HepG2 (cell line): ENCODE measurements around the gene RPTOR. TPM values are rescaled to one million over a fixed set of nuclear protein-coding genes. Genes with fewer than 3 reads are reported as not detected.

Experiments
- ATAC-seq: fragments of 200-7000 bp; cut with Tn5 transposase; 3 replicates; pipeline ENCODE4 v1.9.1; 2020; ENCODE audit warnings: mild to moderate bottlenecking, moderate library complexity
- BruUV-seq: library from RNA; stranded (reverse); fragments of 400-500 nt; replicated peaks from 2 replicates; lab custom pipeline; 2021; lab: Mats Ljungman, UMichigan
- CTCF ChIA-PET: fragments of 300-600 bp; formaldehyde crosslinking; extraction: SDS; loops from one replicate; lab custom pipeline; 2021; ENCODE audit warnings: low total read pairs, inconsistent platforms, low intra/inter-chr PET ratio; lab: Yijun Ruan, JAX
- POLR2A ChIA-PET: fragments of 350-600 bp; sonication (Branson Sonifier 250); formaldehyde crosslinking; loops from one replicate; lab custom pipeline; 2020; ENCODE audit warnings: antibody characterized with exemption, inconsistent platforms; lab: Yijun Ruan, JAX
- DNase-seq: peaks from one replicate; pipeline ENCODE4 v3.0.0-alpha.2; 2015; ENCODE audit warnings: low spot score
- FAIRE-seq: peaks from 3 replicates; lab custom pipeline; 2011; peaks lifted over from hg19 to GRCh38; lab: Jason Lieb, UNC
- H2AFZ ChIP-seq: one replicate; pipeline ENCODE4 v1.6.1; 2011; ENCODE audit warnings: low read length, inconsistent platforms
- H3K27ac ChIP-seq: fragments of 300-600 bp; 3 replicates; pipeline ENCODE4 v1.8.0; 2011; ENCODE audit warnings: mixed run types, mild to moderate bottlenecking, mixed read lengths, low read length, inconsistent platforms; ENCODE audit not compliant: insufficient read depth; ENCODE audit errors: extremely low read length
- H3K27me3 ChIP-seq, 2 experiments: fragments of 200-600 bp in 1 of 2; 2 replicates in 1 of 2; 3 replicates in 1 of 2; pipeline versions ENCODE4 v1.6.0 to v1.8.0; 2011; ENCODE audit warnings: low read length in 2 of 2, mild to moderate bottlenecking in 2 of 2, moderate library complexity in 2 of 2, inconsistent platforms in 1 of 2; ENCODE audit not compliant: insufficient read depth in 2 of 2, control insufficient read depth in 1 of 2
- H3K36me3 ChIP-seq, 2 experiments: fragments of 200-600 bp in 1 of 2; replicated peaks in 1 of 2; 2 replicates in 1 of 2; 3 replicates in 1 of 2; pipeline versions ENCODE4 v1.5.1 to v1.8.0; 2011; ENCODE audit warnings: low read length in 2 of 2, inconsistent platforms in 1 of 2; ENCODE audit not compliant: insufficient read depth in 2 of 2, control insufficient read depth in 1 of 2
- H3K4me1 ChIP-seq: 2 replicates; pipeline ENCODE4 v1.5.1; 2012; ENCODE audit warnings: low read length, inconsistent platforms; ENCODE audit not compliant: insufficient read depth
- H3K4me2 ChIP-seq: 2 replicates; pipeline ENCODE4 v1.6.0; 2011; ENCODE audit warnings: low read depth, low read length, inconsistent platforms
- H3K4me3 ChIP-seq, 3 experiments: fragments of 200-600 bp in 1 of 3; sonication (generic), shearing (Covaris generic) in 1 of 3; replicated peaks in 1 of 3; 2 replicates each; pipeline ENCODE4 v1.5.1; 2011 to 2016; ENCODE audit warnings: low read length in 3 of 3, inconsistent platforms in 2 of 3, low read depth in 2 of 3, mild to moderate bottlenecking in 2 of 3, control low read depth in 1 of 3, mixed read lengths in 1 of 3; ENCODE audit not compliant: insufficient read depth in 1 of 3
- H3K79me2 ChIP-seq: one replicate; pipeline ENCODE4 v1.6.1; 2011; ENCODE audit warnings: low read length, inconsistent platforms; ENCODE audit not compliant: insufficient read depth
- H3K9ac ChIP-seq: 2 replicates; pipeline ENCODE4 v1.6.0; 2011; ENCODE audit warnings: mild to moderate bottlenecking, low read depth, low read length, inconsistent platforms; ENCODE audit not compliant: insufficient read depth
- H3K9me3 ChIP-seq: 2 replicates; pipeline ENCODE4 v1.5.1; 2012; ENCODE audit warnings: mild to moderate bottlenecking, low read length
- H4K20me1 ChIP-seq: 2 replicates; pipeline ENCODE4 v1.6.0; 2011; ENCODE audit warnings: inconsistent platforms, mild to moderate bottlenecking, low read length, moderate library complexity; ENCODE audit not compliant: insufficient read depth
- AKNA ChIP-seq: sonication (generic); formaldehyde crosslinking; IDR thresholded peaks from 2 replicates; pipeline ENCODE4 v1.4.0; 2020; ENCODE audit warnings: missing genetic modification reagents, borderline replicate concordance
- GLI4 ChIP-seq: sonication (generic); formaldehyde crosslinking; IDR thresholded peaks from 2 replicates; pipeline ENCODE4 v1.5.1; 2020; ENCODE audit warnings: missing genetic modification reagents, mild to moderate bottlenecking, moderate library complexity, borderline replicate concordance
- SAP130 ChIP-seq: IDR thresholded peaks from 2 replicates; pipeline ENCODE4 v1.6.1; 2016; ENCODE audit warnings: low read depth
- TRIM24 ChIP-seq: sonication (generic); formaldehyde crosslinking; IDR thresholded peaks from 2 replicates; pipeline ENCODE4 v1.8.0; 2022; ENCODE audit warnings: mild to moderate bottlenecking, missing genetic modification reagents
- ZBTB7A ChIP-seq: sonication (generic); formaldehyde crosslinking; IDR thresholded peaks from 2 replicates; pipeline ENCODE4 v1.8.0; 2022; ENCODE audit warnings: mild to moderate bottlenecking, missing genetic modification reagents
- ZGPAT ChIP-seq: IDR thresholded peaks from 2 replicates; pipeline ENCODE4 v1.6.1; 2016; ENCODE audit warnings: mild to moderate bottlenecking
- ZNF609 ChIP-seq: sonication (generic); formaldehyde crosslinking; IDR thresholded peaks from 2 replicates; pipeline ENCODE4 v1.4.0; 2020; ENCODE audit warnings: mild to moderate bottlenecking, missing genetic modification reagents, borderline replicate concordance
- WGBS: methylation state at CpG from one replicate; pipeline ENCODE4 v1.1.6; 2017; ENCODE audit warnings: low lambda C conversion rate; 5-methylcytosine and 5-hydroxymethylcytosine counted together
- in situ Hi-C: cut with HindIII; loops from 2 replicates; pipeline ENCODE4 v1.10.0; 2017; ENCODE audit warnings: low pct_unique_long_range_greater_than_20kb; ENCODE audit not compliant: extremely low pct_ligation_motif_present
- intact Hi-C: fragments of 100-400 bp; cut with micrococcal nuclease; formaldehyde crosslinking; loops from one replicate; pipeline ENCODE4 v1.10.0; 2022; ENCODE audit not compliant: unreplicated experiment
- polyA plus RNA-seq, 8 experiments: library from polyadenylated mRNA; depleted of rRNA in 3 of 8; stranded (reverse) in 7 of 8; unstranded in 1 of 8; fragments of >200 nt; fragmentation: Illumina TruSeq in 4 of 8; extraction: Trizol in 4 of 8; gene quantifications; 2 replicates each; pipeline versions ENCODE4 v1.2.1 to v1.2.3, GENCODE V29; 2011 to 2016; ENCODE audit warnings: low read depth in 4 of 8, missing spikeins in 1 of 8, mixed read lengths in 1 of 8; ENCODE audit not compliant: insufficient read depth in 1 of 8
- total RNA-seq, 5 experiments: library from RNA; depleted of rRNA; stranded (reverse); fragments of >200 nt; fragmentation: Illumina TruSeq; extraction: Trizol; gene quantifications; 2 replicates each; pipeline ENCODE4 v1.2.3, GENCODE V29; 2016; ENCODE audit warnings: low read depth in 1 of 5

The RPTOR gene
- total and polyA plus RNA-seq, 2 of the 13 experiments (the other 11 are each of a cell fraction or from before 2014, with no cell fraction given) = 6.6 to 25.3 TPM

GRCh38 chr17:80568246-80568645 lies 23.6 kb downstream of the RPTOR start:
- no peak for TF ChIP-seq TRIM24 (CRISPR knock-in tag)
- TF ChIP-seq GLI4 (CRISPR knock-in tag) = no peak
- no peak for TF ChIP-seq AKNA (CRISPR knock-in tag)
- Histone ChIP-seq H3K4me2 (no peak overlapping the region), H3K27ac (no peak overlapping the region), H3K79me2 (peaks cover 85% of the 10 kb centered on the region), H3K27me3 (no peaks in the 10 kb centered on the region), H3K9ac (no peak overlapping the region), H3K9me3 (no peaks in the 10 kb centered on the region), H3K4me1 (no peaks in the 10 kb centered on the region), H3K36me3 (no peaks in the 10 kb centered on the region; a peak in 1 of 5 replicates), H4K20me1 (peaks cover 28% of the 10 kb centered on the region), H2AFZ (no peak overlapping the region), H3K4me3 (no peak overlapping the region)
- ATAC-seq (no peak), FAIRE-seq (no peak), DNase-seq (no peak)
- ChIA-PET CTCF (no interaction called here), POLR2A (no interaction called here)
- BruUV-seq = no TSS peak
- in situ Hi-C loops (no loop called here), intact Hi-C loops (no loop called here)

GRCh38 chr17:80569924-80570323 lies 25.3 kb downstream of the RPTOR start:
- DNase-seq = no peak
- H3K4me2 ChIP-seq = no peak overlapping the region
- no peaks in the 10 kb centered on the region for H3K4me1 ChIP-seq
- H4K20me1 ChIP-seq = peaks cover 30% of the 10 kb centered on the region
- no peak overlapping the region for H2AFZ ChIP-seq
- H3K36me3 ChIP-seq = no peaks in the 10 kb centered on the region; a peak in 1 of 5 replicates
- POLR2A ChIA-PET = no interaction called here
- ATAC-seq = no peak
- BruUV-seq = no TSS peak
- 86% methylated on average over 9 of the region's 9 CpGs for WGBS
- H3K4me3 ChIP-seq = no peak overlapping the region
- in situ Hi-C loops (no loop called here), intact Hi-C loops (no loop called here)
- no peak overlapping the region for H3K9ac ChIP-seq
- H3K27me3 ChIP-seq = no peaks in the 10 kb centered on the region
- peaks cover 77% of the 10 kb centered on the region for H3K79me2 ChIP-seq
- CTCF ChIA-PET = no interaction called here
- no peak overlapping the region for H3K27ac ChIP-seq
- FAIRE-seq = no peak
- no peaks in the 10 kb centered on the region for H3K9me3 ChIP-seq
- no peak for TF ChIP-seq ZNF609 (CRISPR knock-in tag)
- TF ChIP-seq ZBTB7A (CRISPR knock-in tag) = no peak
- TF ChIP-seq TRIM24 (CRISPR knock-in tag) = no peak
- no peak for TF ChIP-seq ZGPAT
- no peak for TF ChIP-seq SAP130
